Esophagus squamous epithelium (tissue), 4 donors: ENCODE measurements around the gene CCDC69. TPM values are rescaled to one million over a fixed set of nuclear protein-coding genes. Genes with fewer than 3 reads are reported as not detected.

Source experiments
- total RNA-seq, 4 donors: library from RNA; depleted of rRNA; stranded (reverse); fragments of >200 nt; gene quantifications; one replicate each; pipeline ENCODE4 v1.1.0, GENCODE V29; 2016

The CCDC69 gene
- total RNA-seq, 4 donors from 2014 or later: 10.9 to 87.0 (median 37.8) TPM

Other genes starting within 250 kb of the CCDC69 start
- 1,000 to 10,000 TPM in 1 of 4 donors, 100 to 1,000 TPM in 3; 166 to 1,028 (median 489) TPM for gene GPX3, start 203.5 kb downstream of the CCDC69 start, total RNA-seq
- 100 to 1,000 TPM in 1 of 4 donors, 10 to 100 TPM in 3; 55.5 to 109 (median 95.4) TPM for gene TNIP1, start 143.1 kb downstream of the CCDC69 start, total RNA-seq
- gene ANXA6, start 66.3 kb downstream of the CCDC69 start, total RNA-seq: 10 to 100 TPM in 3 of 4 donors, 1 to 10 TPM in 1; 8.6 to 80.3 (median 24.9) TPM
- gene GM2A, start 29.1 kb upstream of the CCDC69 start, total RNA-seq: 100 to 1,000 TPM in 2 of 4 donors, 10 to 100 TPM in 2; 62.4 to 132 (median 89.7) TPM
- gene SLC36A3, start 79.7 kb upstream of the CCDC69 start, total RNA-seq: not detected
- not detected for gene SLC36A2, start 123.5 kb upstream of the CCDC69 start, total RNA-seq
- 1 to 10 TPM; 7.3 to 9.1 (median 8.3) TPM for gene SLC36A1, start 223.5 kb upstream of the CCDC69 start, total RNA-seq